ENCODE data around the gene ANTXR1.

- TF ChIP-seq EZH2 (IDR thresholded peaks at IDR 0.05; ENCODE audit: low read length, missing control alignments) = no peak
- TF ChIP-seq CTCF (conservative IDR thresholded peaks at IDR 0.05 in 1 of 2, IDR thresholded peaks at IDR 0.05 in 1 of 2; ENCODE audit: low read depth in 1 of 2, low read length in 2 of 2) = no peak
These were observed 77.0 kb downstream of the ANTXR1 start for GRCh38 chr2:69089998-69090397.
